Gastrocnemius medialis (tissue), 4 donors: ENCODE data around the gene PAOX. TPM values are rescaled to one million over a fixed set of nuclear protein-coding genes. Genes with fewer than 3 reads are reported as not detected.
"Not testable (repeated sequence)": the region's sequence is repeated elsewhere in the genome, so short reads cannot be mapped to it uniquely, and the experiment has no call there.

Source experiments
- ATAC-seq, 2 donors: fragments of 150-250 bp; one replicate each; pipeline ENCODE4 v1.9.1; 2016
- DNase-seq, 2 donors: peaks; one replicate each; pipeline ENCODE4 v3.0.0-alpha.2; 2019
- H3K27ac ChIP-seq, 4 donors: fragments of 200-600 bp; sonication (generic); 1 replicate in 1 of 4; 2 replicates in 3 of 4; pipeline ENCODE4 v1.5.1; 2016 to 2018; ENCODE audit warnings: mild to moderate bottlenecking in 2 of 4, moderate library complexity in 1 of 4
- H3K27me3 ChIP-seq, 3 donors: fragments of 200-600 bp; sonication (generic) in 2 of 3; 1 replicate in 1 of 3; 2 replicates in 2 of 3; pipeline versions ENCODE4 v1.5.1 to v1.6.0; 2016 to 2019; ENCODE audit warnings: mild to moderate bottlenecking in 1 of 3, moderate library complexity in 1 of 3
- H3K36me3 ChIP-seq, 2 donors: fragments of 200-600 bp; sonication (generic) in 1 of 2; one replicate each; pipeline ENCODE4 v1.5.1; 2017 to 2018
- H3K4me1 ChIP-seq, 2 donors: fragments of 200-600 bp; sonication (generic) in 1 of 2; one replicate each; pipeline ENCODE4 v1.5.1; 2016 to 2017; ENCODE audit warnings: mild to moderate bottlenecking in 2 of 2
- H3K4me3 ChIP-seq, 4 donors: fragments of 200-600 bp; sonication (generic) in 3 of 4; 1 replicate in 1 of 4; 2 replicates in 3 of 4; pipeline ENCODE4 v1.5.1; 2016 to 2019; ENCODE audit warnings: mild to moderate bottlenecking in 2 of 4
- H3K9me3 ChIP-seq, 3 donors: fragments of 200-600 bp; sonication (generic) in 2 of 3; 1 replicate in 1 of 3; 2 replicates in 2 of 3; pipeline ENCODE4 v1.5.1; 2016 to 2019
- CTCF ChIP-seq, 5 experiments: fragments of 450-650 bp in 3 of 5; fragments of 200-600 bp in 2 of 5; sonication (generic) in 2 of 5; IDR thresholded peaks in 4 of 5; conservative IDR thresholded peaks in 1 of 5; 1 replicate in 4 of 5; 2 replicates in 1 of 5; pipeline ENCODE4 v1.5.1; 2016 to 2019; ENCODE audit warnings: antibody characterized with exemption in 5 of 5, mild to moderate bottlenecking in 3 of 5, moderate library complexity in 3 of 5
- POLR2A ChIP-seq, 2 donors: fragments of 450-650 bp; IDR thresholded peaks; one replicate each; pipeline ENCODE4 v1.6.1; 2017; ENCODE audit warnings: antibody characterized with exemption in 2 of 2, mild to moderate bottlenecking in 2 of 2, moderate library complexity in 2 of 2
- in situ Hi-C, 4 donors: fragments of 200-750 bp; cut with MboI; loops; one replicate each; pipeline versions ENCODE4 v1.15.0 to v1.8.0; 2017; ENCODE audit warnings: low sequenced_read_pairs in 4 of 4
- intact Hi-C: fragments of 100-400 bp; cut with DNase I; formaldehyde crosslinking; loops from one replicate; pipeline ENCODE4 v1.15.1; 2023; ENCODE audit warnings: low total_unique reads
- total RNA-seq, 4 donors: library from RNA; depleted of rRNA; stranded (reverse); fragments of >200 nt; gene quantifications; one replicate each; pipeline versions ENCODE4 v1.1.0 to v1.2.3, GENCODE V29; 2016

Gene PAOX
- total RNA-seq, 4 donors from 2014 or later, result 4.9 to 7.7 (median 6.7) TPM

DNA sequence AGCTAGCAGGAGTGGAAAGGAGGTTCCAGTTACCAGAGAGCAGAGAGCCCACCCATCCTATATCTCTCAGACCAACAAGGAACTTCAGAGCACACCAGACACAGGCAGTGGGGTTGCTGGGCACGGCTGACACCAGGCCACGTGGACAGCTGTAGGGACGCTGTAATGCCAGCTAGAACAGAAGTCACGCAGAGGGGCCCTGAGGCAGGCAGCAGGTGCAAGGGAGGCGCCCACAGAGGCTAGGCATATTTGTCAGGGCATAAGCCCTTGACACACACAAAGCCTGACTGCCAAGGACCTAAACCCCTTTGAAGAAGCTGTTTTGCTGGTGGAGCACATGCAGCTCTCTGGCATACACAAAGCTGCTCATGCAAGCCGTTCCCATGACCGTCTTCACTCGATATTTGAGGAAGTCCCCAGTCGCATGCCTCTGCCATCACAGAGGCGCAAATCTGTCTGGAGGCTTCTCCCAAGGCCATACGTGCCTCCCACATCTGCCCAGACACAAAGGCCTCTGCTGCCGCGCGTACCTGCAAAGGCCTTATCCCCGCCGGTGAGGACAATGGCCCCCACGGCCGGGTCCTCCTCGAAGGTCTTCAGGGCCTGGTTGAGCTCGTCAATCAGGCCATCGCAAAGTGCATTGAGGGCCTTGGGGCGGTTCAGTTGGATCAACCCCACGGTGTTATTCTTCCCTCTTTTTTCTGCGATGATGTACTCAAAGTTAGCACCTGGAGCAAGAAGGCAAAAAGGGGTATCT lies 8.9 kb upstream of the PAOX start:
- peaks cover 0 to 45% of the 10 kb centered on the region in 2 donors for H3K36me3 ChIP-seq
- no peak for DNase-seq
- no peak for ATAC-seq
- no peaks in the 10 kb centered on the region for H3K27me3 ChIP-seq
- TF ChIP-seq POLR2A (IDR thresholded peaks at IDR 0.05), result no peak
- TF ChIP-seq CTCF (IDR thresholded peaks at IDR 0.05 in 4 of 5, conservative IDR thresholded peaks at IDR 0.05 in 1 of 5), result no peak
- no peak overlapping the region for H3K27ac ChIP-seq
- intact Hi-C loops, result no loop called here
- no peak overlapping the region for H3K4me3 ChIP-seq
- in situ Hi-C loops, result no loop called here
- H3K9me3 ChIP-seq, result no peaks in the 10 kb centered on the region
- peaks cover 9 to 14% of the 10 kb centered on the region in 2 donors for H3K4me1 ChIP-seq

GRCh38 chr10:133372507-133372906 lies 6.6 kb upstream of the PAOX start:
- DNase-seq, result no peak
- no peak for ATAC-seq
- H3K9me3 ChIP-seq, result no peaks in the 10 kb centered on the region
- H3K27ac ChIP-seq, result peak overlapping the region; percentile 18 to 83 (median 46)
- H3K4me1 ChIP-seq, result peaks cover 9 to 14% of the 10 kb centered on the region in 2 donors
- in situ Hi-C loops (no loop called here), intact Hi-C loops (loop anchor here (2.0 kb wide), 1 partner anchor 64 kb away; the partner anchor contains the start of genes TUBGCP2 and ZNF511)
- peaks cover 0 to 25% of the 10 kb centered on the region in 2 donors for H3K36me3 ChIP-seq
- no peak for TF ChIP-seq POLR2A (IDR thresholded peaks at IDR 0.05)
- no peak for TF ChIP-seq CTCF (IDR thresholded peaks at IDR 0.05 in 4 of 5, conservative IDR thresholded peaks at IDR 0.05 in 1 of 5)
- peak overlapping the region; percentile 71 to 88 (median 80) for H3K4me3 ChIP-seq
- H3K27me3 ChIP-seq, result no peaks in the 10 kb centered on the region

- no peak for TF ChIP-seq CTCF (IDR thresholded peaks at IDR 0.05 in 4 of 5, conservative IDR thresholded peaks at IDR 0.05 in 1 of 5)
- peak; percentile 53 to 59 for TF ChIP-seq POLR2A (IDR thresholded peaks at IDR 0.05)
- Histone ChIP-seq H3K4me1 (peaks cover 14 to 18% of the 10 kb centered on the region in 2 donors), H3K4me3 (peak within 1 kb of the TSS; percentile 71 to 88 (median 80)), H3K27ac (peak within 1 kb of the TSS; percentile 71 to 88 (median 86)), H3K36me3 (peaks cover 0 to 21% of the 10 kb centered on the region in 2 donors), H3K27me3 (no peaks in the 10 kb centered on the region), H3K9me3 (no peaks in the 10 kb centered on the region)
- in situ Hi-C loops, result no loop called here
- intact Hi-C loops, result loop anchor here (1.0 to 2.0 kb wide), 2 partner anchors 21 to 65 kb away; partner anchors contain the start of genes MTG1, TUBGCP2 and ZNF511
- ATAC-seq (peak; percentile 98), DNase-seq (peak; percentile 86 to 93)
Measured at GRCh38 chr10:133373174-133374090, 5.6 kb upstream of the PAOX start, which contains the start of gene ECHS1. Gene ECHS1, minus strand, starts transcription at chr10:133373354. Its CDS starts 21 bp downstream, at chr10:133373333.

DNA sequence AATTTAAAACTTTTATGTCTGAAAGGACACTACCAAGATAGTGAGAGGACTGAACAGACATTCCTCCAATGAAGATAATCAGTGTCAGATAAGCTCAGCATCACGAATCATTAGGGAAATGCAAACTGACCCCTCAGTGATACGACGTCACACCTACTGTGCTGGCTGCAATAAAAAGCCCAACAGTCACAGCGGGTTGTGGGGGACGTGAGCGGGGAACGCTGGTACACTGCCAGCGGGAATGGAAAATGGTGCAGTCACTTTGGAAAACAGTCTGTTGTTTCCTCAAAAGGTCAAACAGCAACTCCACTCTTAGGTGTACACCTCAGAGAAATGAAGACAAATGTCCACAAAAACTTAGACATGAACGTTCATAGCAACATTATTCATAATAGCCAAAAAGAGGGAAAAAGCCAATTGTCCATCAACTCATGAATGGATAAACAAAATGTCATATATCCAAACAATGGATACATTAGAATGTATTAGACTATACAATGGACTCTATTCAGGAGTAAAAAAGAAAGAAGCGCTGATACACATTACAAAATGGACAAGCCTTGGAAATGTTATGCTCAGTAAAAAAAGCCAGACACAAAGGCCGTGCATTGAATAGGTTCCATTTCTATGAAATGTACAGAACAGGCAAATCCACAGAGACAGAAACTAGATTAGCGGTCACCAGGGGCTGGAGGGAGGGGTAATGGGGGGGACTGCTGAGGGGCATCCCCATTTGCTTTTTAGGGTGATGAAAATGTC lies 3.5 kb upstream of the PAOX start:
- H3K27me3 ChIP-seq, result no peaks in the 10 kb centered on the region
- ATAC-seq (no peak), DNase-seq (no peak)
- peaks cover 0 to 1% of the 10 kb centered on the region in 2 donors for H3K36me3 ChIP-seq
- H3K4me3 ChIP-seq, result no peak overlapping the region
- H3K9me3 ChIP-seq, result no peaks in the 10 kb centered on the region
- in situ Hi-C loops (no loop called here), intact Hi-C loops (no loop called here)
- TF ChIP-seq POLR2A (IDR thresholded peaks at IDR 0.05) (no peak), CTCF (IDR thresholded peaks at IDR 0.05 in 4 of 5, conservative IDR thresholded peaks at IDR 0.05 in 1 of 5) (no peak)
- peaks cover 20 to 26% of the 10 kb centered on the region in 2 donors for H3K4me1 ChIP-seq
- H3K27ac ChIP-seq, result no peak overlapping the region

GRCh38 chr10:133376183-133376582 lies 2.9 kb upstream of the PAOX start:
- intact Hi-C loops, H3K36me3 ChIP-seq, in situ Hi-C loops: not testable (repeated sequence)

More at GRCh38 chr10:133376183-133376582, 2.9 kb upstream of the PAOX start:
- peaks cover 20 to 26% of the 10 kb centered on the region in 2 donors for H3K4me1 ChIP-seq
- H3K27me3 ChIP-seq, ATAC-seq, H3K9me3 ChIP-seq, DNase-seq, H3K27ac ChIP-seq, H3K4me3 ChIP-seq: not testable (repeated sequence)
